HepG2 (cell line): ENCODE measurements around the gene METRN. TPM values are rescaled to one million over a fixed set of nuclear protein-coding genes. Genes with fewer than 3 reads are reported as not detected.

ENCODE experiments used
- FIP1L1 ChIP-seq: fragments of 200-400 bp; formaldehyde crosslinking; IDR thresholded peaks from 2 replicates; pipeline ENCODE4 v1.6.1; 2018; ENCODE audit warnings: low read depth, mild to moderate bottlenecking, low read length, moderate library complexity, borderline replicate concordance; ENCODE audit not compliant: insufficient read depth
- PRMT3 ChIP-seq: sonication (generic); formaldehyde crosslinking; IDR thresholded peaks from 2 replicates; pipeline ENCODE4 v1.8.1; 2022; ENCODE audit warnings: low read depth, mild to moderate bottlenecking, moderate library complexity, missing genetic modification reagents, borderline replicate concordance
- TSC22D2 ChIP-seq: sonication (generic); formaldehyde crosslinking; IDR thresholded peaks from 2 replicates; pipeline ENCODE4 v1.5.1; 2020; ENCODE audit warnings: missing genetic modification reagents, mild to moderate bottlenecking, borderline replicate concordance
- UBTF ChIP-seq: sonication (generic); formaldehyde crosslinking; IDR thresholded peaks from 2 replicates; pipeline ENCODE4 v1.4.0; 2020; ENCODE audit warnings: mild to moderate bottlenecking, missing genetic modification reagents
- ZBTB40 ChIP-seq, 2 experiments: fragments of 450-650 bp in 1 of 2; sonication (generic) in 1 of 2; formaldehyde crosslinking in 1 of 2; IDR thresholded peaks; 2 replicates each; pipeline versions ENCODE4 v1.6.1 to v1.8.0; 2016 to 2022; ENCODE audit warnings: antibody characterized with exemption in 1 of 2, mild to moderate bottlenecking in 1 of 2, missing genetic modification reagents in 1 of 2
- ZNF724P ChIP-seq: sonication (generic); formaldehyde crosslinking; IDR thresholded peaks from 2 replicates; pipeline ENCODE4 v1.8.0; 2022; ENCODE audit warnings: missing genetic modification reagents, borderline replicate concordance
- polyA plus RNA-seq, 8 experiments: library from polyadenylated mRNA; depleted of rRNA in 3 of 8; stranded (reverse) in 7 of 8; unstranded in 1 of 8; fragments of >200 nt; fragmentation: Illumina TruSeq in 4 of 8; extraction: Trizol in 4 of 8; gene quantifications; 2 replicates each; pipeline versions ENCODE4 v1.2.1 to v1.2.3, GENCODE V29; 2011 to 2016; ENCODE audit warnings: low read depth in 4 of 8, missing spikeins in 1 of 8, mixed read lengths in 1 of 8; ENCODE audit not compliant: insufficient read depth in 1 of 8
- total RNA-seq, 5 experiments: library from RNA; depleted of rRNA; stranded (reverse); fragments of >200 nt; fragmentation: Illumina TruSeq; extraction: Trizol; gene quantifications; 2 replicates each; pipeline ENCODE4 v1.2.3, GENCODE V29; 2016; ENCODE audit warnings: low read depth in 1 of 5
- TF ChIP-seq, protein P1 (sequence below): sonication (generic); formaldehyde crosslinking; IDR thresholded peaks from 2 replicates; pipeline ENCODE4 v1.4.0; 2020; ENCODE audit warnings: mild to moderate bottlenecking, missing genetic modification reagents, borderline replicate concordance
- TF ChIP-seq, protein P2 (sequence below): sonication (generic); formaldehyde crosslinking; IDR thresholded peaks from 2 replicates; pipeline ENCODE4 v1.4.0; 2020; ENCODE audit warnings: missing genetic modification reagents

METRN gene
- total and polyA plus RNA-seq, 2 of the 13 experiments (the other 11 are each of a cell fraction or from before 2014, with no cell fraction given) = 25.5 to 46.1 TPM

GRCh38 chr16:720447-720989 lies 5.6 kb downstream of the METRN start (continued):
- TF ChIP-seq ZBTB40 (IDR thresholded peaks at IDR 0.05) (no peak), ZBTB40 (CRISPR knock-in tag; IDR thresholded peaks at IDR 0.05) (no peak), FIP1L1 (no peak), UBTF (no peak), TSC22D2 (CRISPR knock-in tag) (no peak), PRMT3 (CRISPR knock-in tag) (no peak), ZNF724P (CRISPR knock-in tag) (no peak)
- TF ChIP-seq, protein P1, sequence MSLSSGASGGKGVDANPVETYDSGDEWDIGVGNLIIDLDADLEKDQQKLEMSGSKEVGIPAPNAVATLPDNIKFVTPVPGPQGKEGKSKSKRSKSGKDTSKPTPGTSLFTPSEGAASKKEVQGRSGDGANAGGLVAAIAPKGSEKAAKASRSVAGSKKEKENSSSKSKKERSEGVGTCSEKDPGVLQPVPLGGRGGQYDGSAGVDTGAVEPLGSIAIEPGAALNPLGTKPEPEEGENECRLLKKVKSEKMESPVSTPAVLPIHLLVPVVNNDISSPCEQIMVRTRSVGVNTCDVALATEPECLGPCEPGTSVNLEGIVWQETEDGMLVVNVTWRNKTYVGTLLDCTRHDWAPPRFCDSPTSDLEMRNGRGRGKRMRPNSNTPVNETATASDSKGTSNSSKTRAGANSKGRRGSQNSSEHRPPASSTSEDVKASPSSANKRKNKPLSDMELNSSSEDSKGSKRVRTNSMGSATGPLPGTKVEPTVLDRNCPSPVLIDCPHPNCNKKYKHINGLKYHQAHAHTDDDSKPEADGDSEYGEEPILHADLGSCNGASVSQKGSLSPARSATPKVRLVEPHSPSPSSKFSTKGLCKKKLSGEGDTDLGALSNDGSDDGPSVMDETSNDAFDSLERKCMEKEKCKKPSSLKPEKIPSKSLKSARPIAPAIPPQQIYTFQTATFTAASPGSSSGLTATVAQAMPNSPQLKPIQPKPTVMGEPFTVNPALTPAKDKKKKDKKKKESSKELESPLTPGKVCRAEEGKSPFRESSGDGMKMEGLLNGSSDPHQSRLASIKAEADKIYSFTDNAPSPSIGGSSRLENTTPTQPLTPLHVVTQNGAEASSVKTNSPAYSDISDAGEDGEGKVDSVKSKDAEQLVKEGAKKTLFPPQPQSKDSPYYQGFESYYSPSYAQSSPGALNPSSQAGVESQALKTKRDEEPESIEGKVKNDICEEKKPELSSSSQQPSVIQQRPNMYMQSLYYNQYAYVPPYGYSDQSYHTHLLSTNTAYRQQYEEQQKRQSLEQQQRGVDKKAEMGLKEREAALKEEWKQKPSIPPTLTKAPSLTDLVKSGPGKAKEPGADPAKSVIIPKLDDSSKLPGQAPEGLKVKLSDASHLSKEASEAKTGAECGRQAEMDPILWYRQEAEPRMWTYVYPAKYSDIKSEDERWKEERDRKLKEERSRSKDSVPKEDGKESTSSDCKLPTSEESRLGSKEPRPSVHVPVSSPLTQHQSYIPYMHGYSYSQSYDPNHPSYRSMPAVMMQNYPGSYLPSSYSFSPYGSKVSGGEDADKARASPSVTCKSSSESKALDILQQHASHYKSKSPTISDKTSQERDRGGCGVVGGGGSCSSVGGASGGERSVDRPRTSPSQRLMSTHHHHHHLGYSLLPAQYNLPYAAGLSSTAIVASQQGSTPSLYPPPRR (CRISPR knock-in tag) = no peak
- TF ChIP-seq, protein P2, sequence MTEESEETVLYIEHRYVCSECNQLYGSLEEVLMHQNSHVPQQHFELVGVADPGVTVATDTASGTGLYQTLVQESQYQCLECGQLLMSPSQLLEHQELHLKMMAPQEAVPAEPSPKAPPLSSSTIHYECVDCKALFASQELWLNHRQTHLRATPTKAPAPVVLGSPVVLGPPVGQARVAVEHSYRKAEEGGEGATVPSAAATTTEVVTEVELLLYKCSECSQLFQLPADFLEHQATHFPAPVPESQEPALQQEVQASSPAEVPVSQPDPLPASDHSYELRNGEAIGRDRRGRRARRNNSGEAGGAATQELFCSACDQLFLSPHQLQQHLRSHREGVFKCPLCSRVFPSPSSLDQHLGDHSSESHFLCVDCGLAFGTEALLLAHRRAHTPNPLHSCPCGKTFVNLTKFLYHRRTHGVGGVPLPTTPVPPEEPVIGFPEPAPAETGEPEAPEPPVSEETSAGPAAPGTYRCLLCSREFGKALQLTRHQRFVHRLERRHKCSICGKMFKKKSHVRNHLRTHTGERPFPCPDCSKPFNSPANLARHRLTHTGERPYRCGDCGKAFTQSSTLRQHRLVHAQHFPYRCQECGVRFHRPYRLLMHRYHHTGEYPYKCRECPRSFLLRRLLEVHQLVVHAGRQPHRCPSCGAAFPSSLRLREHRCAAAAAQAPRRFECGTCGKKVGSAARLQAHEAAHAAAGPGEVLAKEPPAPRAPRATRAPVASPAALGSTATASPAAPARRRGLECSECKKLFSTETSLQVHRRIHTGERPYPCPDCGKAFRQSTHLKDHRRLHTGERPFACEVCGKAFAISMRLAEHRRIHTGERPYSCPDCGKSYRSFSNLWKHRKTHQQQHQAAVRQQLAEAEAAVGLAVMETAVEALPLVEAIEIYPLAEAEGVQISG (CRISPR knock-in tag) = no peak
